ENCODE data around the gene WDR5. TPM values are rescaled to one million over a fixed set of nuclear protein-coding genes. Genes with fewer than 3 reads are reported as not detected.
A peak's percentile ranks its signal among the peaks of the same experiment; 100 is the strongest.

Gene WDR5
- total and polyA plus RNA-seq, 9 of the 15 experiments (the other 6 are each of a cell fraction or from before 2014, with no cell fraction given), result 3.0 to 56.8 (median 38.6) TPM

DNA sequence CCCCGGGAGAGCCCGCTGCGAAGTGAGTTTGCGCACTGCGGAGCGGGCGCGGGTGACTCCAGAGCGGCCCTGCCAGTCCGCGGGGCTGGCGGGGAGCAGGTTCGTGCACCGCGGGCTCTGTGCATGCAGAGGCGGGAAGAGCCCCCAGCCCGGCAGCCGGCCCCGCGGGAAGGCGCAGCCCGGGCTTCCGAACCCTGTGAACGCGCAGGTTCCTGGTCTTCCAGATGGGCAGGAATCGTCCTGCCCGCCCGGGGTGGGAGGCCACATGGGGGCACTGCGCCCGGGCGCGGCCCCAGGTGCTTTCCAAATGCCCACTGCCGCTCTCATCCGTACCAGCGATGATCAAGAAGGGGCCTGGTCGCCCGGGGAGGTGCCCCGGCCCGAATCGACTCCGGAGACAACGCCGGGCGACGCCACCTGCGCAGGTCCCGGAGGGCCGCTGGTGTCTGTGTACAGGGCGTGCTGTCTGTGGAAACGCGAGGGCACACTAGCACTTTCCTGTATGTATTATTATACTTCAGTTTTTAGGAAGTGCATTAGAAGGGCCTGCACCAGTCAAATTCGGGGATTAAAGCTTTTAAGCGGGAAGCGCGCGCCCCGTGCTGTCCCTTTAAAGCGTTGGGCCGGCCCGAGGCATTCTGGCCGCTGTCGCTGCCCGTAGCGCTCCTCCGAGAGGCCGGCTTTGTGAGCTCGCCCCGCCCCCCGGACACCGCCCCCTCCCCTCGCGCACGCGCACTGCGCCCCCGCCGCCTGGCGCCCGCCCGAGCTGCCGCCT is at the start of gene WDR5 (continued):
- TF ChIP-seq, protein P1, sequence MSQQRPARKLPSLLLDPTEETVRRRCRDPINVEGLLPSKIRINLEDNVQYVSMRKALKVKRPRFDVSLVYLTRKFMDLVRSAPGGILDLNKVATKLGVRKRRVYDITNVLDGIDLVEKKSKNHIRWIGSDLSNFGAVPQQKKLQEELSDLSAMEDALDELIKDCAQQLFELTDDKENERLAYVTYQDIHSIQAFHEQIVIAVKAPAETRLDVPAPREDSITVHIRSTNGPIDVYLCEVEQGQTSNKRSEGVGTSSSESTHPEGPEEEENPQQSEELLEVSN (IDR thresholded peaks at IDR 0.05; ENCODE audit: borderline replicate concordance in 1 of 2, extremely low read depth in 1 of 2, insufficient read depth in 1 of 2, insufficient read length in 1 of 2, low read depth in 1 of 2, low read length in 1 of 2, poor library complexity in 1 of 2, severe bottlenecking in 1 of 2), result no peak
- TF ChIP-seq, protein P2, sequence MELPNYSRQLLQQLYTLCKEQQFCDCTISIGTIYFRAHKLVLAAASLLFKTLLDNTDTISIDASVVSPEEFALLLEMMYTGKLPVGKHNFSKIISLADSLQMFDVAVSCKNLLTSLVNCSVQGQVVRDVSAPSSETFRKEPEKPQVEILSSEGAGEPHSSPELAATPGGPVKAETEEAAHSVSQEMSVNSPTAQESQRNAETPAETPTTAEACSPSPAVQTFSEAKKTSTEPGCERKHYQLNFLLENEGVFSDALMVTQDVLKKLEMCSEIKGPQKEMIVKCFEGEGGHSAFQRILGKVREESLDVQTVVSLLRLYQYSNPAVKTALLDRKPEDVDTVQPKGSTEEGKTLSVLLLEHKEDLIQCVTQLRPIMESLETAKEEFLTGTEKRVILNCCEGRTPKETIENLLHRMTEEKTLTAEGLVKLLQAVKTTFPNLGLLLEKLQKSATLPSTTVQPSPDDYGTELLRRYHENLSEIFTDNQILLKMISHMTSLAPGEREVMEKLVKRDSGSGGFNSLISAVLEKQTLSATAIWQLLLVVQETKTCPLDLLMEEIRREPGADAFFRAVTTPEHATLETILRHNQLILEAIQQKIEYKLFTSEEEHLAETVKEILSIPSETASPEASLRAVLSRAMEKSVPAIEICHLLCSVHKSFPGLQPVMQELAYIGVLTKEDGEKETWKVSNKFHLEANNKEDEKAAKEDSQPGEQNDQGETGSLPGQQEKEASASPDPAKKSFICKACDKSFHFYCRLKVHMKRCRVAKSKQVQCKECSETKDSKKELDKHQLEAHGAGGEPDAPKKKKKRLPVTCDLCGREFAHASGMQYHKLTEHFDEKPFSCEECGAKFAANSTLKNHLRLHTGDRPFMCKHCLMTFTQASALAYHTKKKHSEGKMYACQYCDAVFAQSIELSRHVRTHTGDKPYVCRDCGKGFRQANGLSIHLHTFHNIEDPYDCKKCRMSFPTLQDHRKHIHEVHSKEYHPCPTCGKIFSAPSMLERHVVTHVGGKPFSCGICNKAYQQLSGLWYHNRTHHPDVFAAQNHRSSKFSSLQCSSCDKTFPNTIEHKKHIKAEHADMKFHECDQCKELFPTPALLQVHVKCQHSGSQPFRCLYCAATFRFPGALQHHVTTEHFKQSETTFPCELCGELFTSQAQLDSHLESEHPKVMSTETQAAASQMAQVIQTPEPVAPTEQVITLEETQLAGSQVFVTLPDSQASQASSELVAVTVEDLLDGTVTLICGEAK (IDR thresholded peaks at IDR 0.05), result no peak
- TF ChIP-seq, protein P2 (CRISPR knock-in tag; IDR thresholded peaks at IDR 0.05), result no peak
- no peak for TF ChIP-seq RNF2 (IDR thresholded peaks at IDR 0.05)
- TF ChIP-seq XRCC4 (IDR thresholded peaks at IDR 0.05; ENCODE audit: extremely low read depth, insufficient read depth, insufficient read length), result no peak
- TF ChIP-seq BCL6 (CRISPR knock-in tag; IDR thresholded peaks at IDR 0.05), result no peak
- TF ChIP-seq SRSF1 (IDR thresholded peaks at IDR 0.05; ENCODE audit: low read depth, low read length), result no peak
- TF ChIP-seq ZNF175 (CRISPR knock-in tag; IDR thresholded peaks at IDR 0.05; ENCODE audit: low read depth), result 0 out of 2 replicates have a peak, but pooled peaks have one; percentile 24
- TF ChIP-seq ZNF23 (CRISPR knock-in tag; IDR thresholded peaks at IDR 0.05), result no peak
- no peak for TF ChIP-seq LCOR (CRISPR knock-in tag; IDR thresholded peaks at IDR 0.05)
- TF ChIP-seq CREB1 (IDR thresholded peaks at IDR 0.05), result no peak
- TF ChIP-seq CREB1 (CRISPR knock-in tag; IDR thresholded peaks at IDR 0.05), result no peak
- TF ChIP-seq ZNF311 (CRISPR knock-in tag; IDR thresholded peaks at IDR 0.05), result no peak
- TF ChIP-seq ZNF12 (CRISPR knock-in tag; IDR thresholded peaks at IDR 0.05), result no peak
- no peak for TF ChIP-seq GTF2A2 (tag; IDR thresholded peaks at IDR 0.05)
- no peak for TF ChIP-seq SMAD1 (IDR thresholded peaks at IDR 0.05; ENCODE audit: low read depth, low read length, partially characterized antibody)
- TF ChIP-seq, protein P3, sequence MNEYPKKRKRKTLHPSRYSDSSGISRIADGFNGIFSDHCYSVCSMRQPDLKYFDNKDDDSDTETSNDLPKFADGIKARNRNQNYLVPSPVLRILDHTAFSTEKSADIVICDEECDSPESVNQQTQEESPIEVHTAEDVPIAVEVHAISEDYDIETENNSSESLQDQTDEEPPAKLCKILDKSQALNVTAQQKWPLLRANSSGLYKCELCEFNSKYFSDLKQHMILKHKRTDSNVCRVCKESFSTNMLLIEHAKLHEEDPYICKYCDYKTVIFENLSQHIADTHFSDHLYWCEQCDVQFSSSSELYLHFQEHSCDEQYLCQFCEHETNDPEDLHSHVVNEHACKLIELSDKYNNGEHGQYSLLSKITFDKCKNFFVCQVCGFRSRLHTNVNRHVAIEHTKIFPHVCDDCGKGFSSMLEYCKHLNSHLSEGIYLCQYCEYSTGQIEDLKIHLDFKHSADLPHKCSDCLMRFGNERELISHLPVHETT (CRISPR knock-in tag; conservative IDR thresholded peaks at IDR 0.05 in 1 of 2, IDR thresholded peaks at IDR 0.05 in 1 of 2), result no peak

Data from K562 (cell line).